ENCODE data around the gene CCDC197.

Gene CCDC197

DNA sequence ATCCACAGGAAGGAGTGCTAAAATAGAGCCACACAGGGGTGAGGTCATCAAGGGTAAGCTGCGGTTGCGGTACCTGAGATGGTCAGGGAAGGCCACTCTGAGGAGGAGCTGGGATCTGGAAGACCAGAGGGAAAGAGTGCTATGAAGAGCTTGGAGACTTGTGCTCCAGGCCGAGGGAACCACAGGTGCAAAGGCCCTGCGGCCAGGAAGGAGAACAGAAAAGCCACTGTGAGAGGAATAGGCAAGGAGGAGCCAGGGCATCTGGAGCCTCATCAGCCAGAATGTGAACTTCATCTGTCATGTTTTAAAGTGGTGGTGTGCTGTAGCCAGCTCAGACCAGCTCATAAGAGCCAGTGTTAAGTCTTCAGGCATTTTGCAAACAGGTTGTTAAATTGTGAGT, 5.5 kb upstream of the CCDC197 start:
- Histone ChIP-seq H3K36me3 (ENCODE audit: control insufficient read depth, insufficient read depth, low read length) (no peaks in the 10 kb centered on the region), H3K4me1 (ENCODE audit: control insufficient read depth, insufficient read depth, low read length, poor library complexity, severe bottlenecking) (no peaks in the 10 kb centered on the region), H3K4me3 (ENCODE audit: extremely low read depth, insufficient read depth, low read length, poor library complexity, severe bottlenecking) (no peak overlapping the region), H3K27ac (ENCODE audit: low read depth, low read length, severe bottlenecking) (no peak overlapping the region), H3K9me3 (ENCODE audit: control insufficient read depth, low read length) (no peaks in the 10 kb centered on the region)
- 91 to 95% methylated on average over 4 of the region's 4 CpGs for WGBS, 2 experiments (ENCODE audit: insufficient coverage in 2 of 2)

DNA sequence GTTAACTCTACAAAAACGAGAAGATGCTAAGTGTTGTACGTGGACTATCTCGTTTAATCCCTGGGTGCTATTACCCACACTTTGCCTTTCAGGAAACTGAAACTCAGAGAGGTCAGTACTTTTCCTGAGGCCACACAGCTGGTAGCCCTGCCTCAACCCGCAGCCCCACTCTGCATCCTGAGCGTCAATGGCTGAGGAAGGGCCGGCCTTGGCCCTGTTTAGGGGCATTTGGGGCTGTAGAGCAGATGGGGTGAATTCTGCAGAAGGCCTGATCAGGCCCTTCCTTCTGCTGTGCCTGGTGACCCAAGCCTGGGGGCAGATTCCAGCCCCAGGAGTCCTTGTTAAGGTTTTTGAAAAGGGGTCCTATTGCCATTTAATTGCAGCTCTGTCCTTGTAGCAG, 3.7 kb upstream of the CCDC197 start:
- no peak overlapping the region for H3K4me3 ChIP-seq (ENCODE audit: extremely low read depth, insufficient read depth, low read length, poor library complexity, severe bottlenecking)
- WGBS, 2 experiments (ENCODE audit: insufficient coverage in 2 of 2): 93% methylated on average over 2 to 6 of the region's 6 CpGs
- no peaks in the 10 kb centered on the region for H3K36me3 ChIP-seq (ENCODE audit: control insufficient read depth, insufficient read depth, low read length)
- H3K27ac ChIP-seq (ENCODE audit: low read depth, low read length, severe bottlenecking): no peak overlapping the region
- H3K4me1 ChIP-seq (ENCODE audit: control insufficient read depth, insufficient read depth, low read length, poor library complexity, severe bottlenecking): no peaks in the 10 kb centered on the region
- H3K9me3 ChIP-seq (ENCODE audit: control insufficient read depth, low read length): no peaks in the 10 kb centered on the region

GRCh38 chr14:93994919-93995682, 2.0 kb upstream of the CCDC197 start:
- H3K27ac ChIP-seq (ENCODE audit: low read depth, low read length, severe bottlenecking): no peak overlapping the region
- WGBS, 2 experiments (ENCODE audit: insufficient coverage in 2 of 2): 85 to 86% methylated on average over 11 to 12 of the region's 13 CpGs
- no peaks in the 10 kb centered on the region for H3K9me3 ChIP-seq (ENCODE audit: control insufficient read depth, low read length)

DNA sequence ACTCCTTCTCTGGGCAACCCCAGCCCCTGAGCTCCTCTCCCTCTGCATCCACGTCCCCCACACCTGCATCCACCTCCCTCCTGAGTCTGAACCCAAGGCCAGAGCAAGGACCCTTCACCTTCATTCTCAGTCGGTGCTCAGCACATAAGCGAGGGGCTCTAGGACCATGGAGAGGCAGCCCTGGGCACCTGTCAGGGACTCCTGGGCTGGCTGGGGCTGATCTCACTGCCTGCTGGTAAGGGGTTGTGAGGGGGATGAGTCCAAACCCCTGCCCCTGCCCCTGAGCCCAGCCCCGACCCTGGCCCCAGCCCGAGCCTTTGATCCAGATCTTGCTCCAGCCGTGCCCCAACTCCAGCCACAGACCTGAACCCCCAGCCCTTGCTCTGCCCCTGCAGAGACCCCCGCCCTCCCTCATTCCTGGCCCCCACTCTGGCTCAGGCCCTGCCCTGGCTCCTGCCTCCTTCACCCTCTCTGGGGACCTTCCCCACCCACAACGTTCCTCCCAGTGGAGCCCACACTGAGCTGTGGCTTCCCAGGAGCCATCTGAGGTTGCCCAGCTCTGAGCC, 888 bp upstream of the CCDC197 start:
- H3K4me3 ChIP-seq (ENCODE audit: extremely low read depth, insufficient read depth, low read length, poor library complexity, severe bottlenecking): no peak overlapping the region
- no peaks in the 10 kb centered on the region for H3K36me3 ChIP-seq (ENCODE audit: control insufficient read depth, insufficient read depth, low read length)
- H3K27ac ChIP-seq (ENCODE audit: low read depth, low read length, severe bottlenecking): no peak overlapping the region
- 69% methylated on average over 6 of the region's 8 CpGs; no CpG with 5 or more reads in 1 of the 2 experiments for WGBS, 2 experiments (ENCODE audit: insufficient coverage in 2 of 2)
- no peaks in the 10 kb centered on the region for H3K4me1 ChIP-seq (ENCODE audit: control insufficient read depth, insufficient read depth, low read length, poor library complexity, severe bottlenecking)
- H3K9me3 ChIP-seq (ENCODE audit: control insufficient read depth, low read length): no peaks in the 10 kb centered on the region

More at GRCh38 chr14:93994919-93995682, 2.0 kb upstream of the CCDC197 start:
- Histone ChIP-seq H3K4me1 (ENCODE audit: control insufficient read depth, insufficient read depth, low read length, poor library complexity, severe bottlenecking) (no peaks in the 10 kb centered on the region), H3K36me3 (ENCODE audit: control insufficient read depth, insufficient read depth, low read length) (no peaks in the 10 kb centered on the region), H3K4me3 (ENCODE audit: extremely low read depth, insufficient read depth, low read length, poor library complexity, severe bottlenecking) (no peak overlapping the region)

- Histone ChIP-seq H3K27ac (ENCODE audit: low read depth, low read length, severe bottlenecking) (no peak overlapping the region), H3K36me3 (ENCODE audit: control insufficient read depth, insufficient read depth, low read length) (no peaks in the 10 kb centered on the region), H3K4me3 (ENCODE audit: extremely low read depth, insufficient read depth, low read length, poor library complexity, severe bottlenecking) (no peak overlapping the region), H3K4me1 (ENCODE audit: control insufficient read depth, insufficient read depth, low read length, poor library complexity, severe bottlenecking) (no peaks in the 10 kb centered on the region), H3K9me3 (ENCODE audit: control insufficient read depth, low read length) (no peaks in the 10 kb centered on the region)
- 87 to 90% methylated on average over 14 of the region's 17 CpGs for WGBS, 2 experiments (ENCODE audit: insufficient coverage in 2 of 2)
These were observed 1.1 kb downstream of the CCDC197 start for GRCh38 chr14:93997916-93998870.

DNA sequence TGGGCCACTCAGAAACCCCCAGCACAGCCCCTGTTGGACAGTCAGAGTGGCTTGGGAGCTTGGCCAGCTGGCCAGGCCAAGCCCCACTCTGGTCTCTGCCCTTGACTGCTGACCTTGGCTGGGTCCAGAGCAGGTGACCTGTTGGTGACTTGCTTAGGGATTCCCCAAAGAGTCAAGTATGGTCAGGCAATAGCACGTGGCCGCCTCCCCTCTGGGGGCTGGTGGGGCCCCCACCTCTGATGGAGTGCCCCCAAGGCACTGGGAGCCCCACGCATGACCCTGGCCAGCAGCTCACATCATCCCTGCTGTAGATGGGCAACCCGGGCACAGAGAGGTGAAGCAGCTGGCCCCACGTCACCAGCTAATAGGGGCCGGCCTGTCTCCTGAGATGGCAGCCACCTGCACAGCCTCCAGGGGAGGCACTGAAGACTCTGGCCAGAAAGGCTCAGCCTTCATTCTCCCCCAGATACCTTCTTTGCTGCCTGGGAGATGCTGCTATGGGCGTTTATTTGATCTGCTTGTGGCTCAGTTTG, 1.8 kb downstream of the CCDC197 start:
- H3K27ac ChIP-seq (ENCODE audit: low read depth, low read length, severe bottlenecking): no peak overlapping the region
- H3K4me1 ChIP-seq (ENCODE audit: control insufficient read depth, insufficient read depth, low read length, poor library complexity, severe bottlenecking): no peaks in the 10 kb centered on the region
- WGBS, 2 experiments (ENCODE audit: insufficient coverage in 2 of 2): 91 to 96% methylated on average over 6 to 7 of the region's 7 CpGs
- H3K4me3 ChIP-seq (ENCODE audit: extremely low read depth, insufficient read depth, low read length, poor library complexity, severe bottlenecking): no peak overlapping the region
- no peaks in the 10 kb centered on the region for H3K36me3 ChIP-seq (ENCODE audit: control insufficient read depth, insufficient read depth, low read length)
- no peaks in the 10 kb centered on the region for H3K9me3 ChIP-seq (ENCODE audit: control insufficient read depth, low read length)

DNA sequence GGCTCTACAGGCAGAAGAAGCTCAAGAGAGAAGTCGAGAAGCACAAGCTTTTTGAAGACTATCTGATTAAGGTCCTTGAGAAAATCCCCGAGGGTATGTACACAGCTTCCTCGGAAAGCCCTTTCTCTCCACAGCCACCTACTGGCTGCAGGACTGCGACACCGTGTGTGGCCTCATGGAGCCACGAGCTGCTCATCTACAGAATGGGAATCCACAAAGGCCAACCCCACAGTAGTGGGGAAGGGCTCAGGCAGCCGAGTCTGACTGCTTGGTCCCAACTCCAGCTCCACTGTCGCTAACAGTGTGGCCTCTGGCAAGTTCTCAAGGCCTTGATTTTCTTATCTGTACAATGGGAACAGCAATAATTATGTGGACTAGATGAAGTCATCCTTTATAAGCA, 2.5 kb downstream of the CCDC197 start:
- Histone ChIP-seq H3K27ac (ENCODE audit: low read depth, low read length, severe bottlenecking) (no peak overlapping the region), H3K9me3 (ENCODE audit: control insufficient read depth, low read length) (no peaks in the 10 kb centered on the region), H3K4me3 (ENCODE audit: extremely low read depth, insufficient read depth, low read length, poor library complexity, severe bottlenecking) (no peak overlapping the region), H3K4me1 (ENCODE audit: control insufficient read depth, insufficient read depth, low read length, poor library complexity, severe bottlenecking) (no peaks in the 10 kb centered on the region), H3K36me3 (ENCODE audit: control insufficient read depth, insufficient read depth, low read length) (no peaks in the 10 kb centered on the region)
- 69 to 77% methylated on average over 7 of the region's 8 CpGs for WGBS, 2 experiments (ENCODE audit: insufficient coverage in 2 of 2)

DNA sequence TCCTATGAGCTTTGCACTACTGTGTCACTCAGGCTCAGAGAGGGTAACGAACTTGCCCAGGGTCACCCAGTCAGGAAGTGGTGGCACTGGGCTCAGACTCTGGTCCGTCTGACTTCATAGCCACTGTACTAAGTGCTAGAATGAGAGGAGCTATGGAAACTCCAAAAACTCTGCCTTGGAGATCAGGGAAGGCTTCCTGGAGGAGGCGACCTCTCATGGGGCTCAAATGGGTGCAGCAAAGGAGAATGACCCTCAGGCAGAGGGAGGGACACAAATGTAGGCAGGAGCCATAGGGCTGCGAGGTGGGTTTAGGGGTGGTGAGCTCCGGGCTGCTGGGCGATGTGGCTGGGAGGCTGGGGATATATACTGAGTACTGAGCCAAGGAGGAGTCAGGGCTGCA, 3.2 kb downstream of the CCDC197 start:
- no peak overlapping the region for H3K4me3 ChIP-seq (ENCODE audit: extremely low read depth, insufficient read depth, low read length, poor library complexity, severe bottlenecking)
- H3K4me1 ChIP-seq (ENCODE audit: control insufficient read depth, insufficient read depth, low read length, poor library complexity, severe bottlenecking): no peaks in the 10 kb centered on the region
- H3K27ac ChIP-seq (ENCODE audit: low read depth, low read length, severe bottlenecking): no peak overlapping the region
- H3K9me3 ChIP-seq (ENCODE audit: control insufficient read depth, low read length): no peaks in the 10 kb centered on the region
- no peaks in the 10 kb centered on the region for H3K36me3 ChIP-seq (ENCODE audit: control insufficient read depth, insufficient read depth, low read length)
- 85 to 87% methylated on average over 4 to 6 of the region's 6 CpGs for WGBS, 2 experiments (ENCODE audit: insufficient coverage in 2 of 2)

GRCh38 chr14:94001016-94001415, 3.9 kb downstream of the CCDC197 start:
- Histone ChIP-seq H3K36me3 (ENCODE audit: control insufficient read depth, insufficient read depth, low read length) (no peaks in the 10 kb centered on the region), H3K27ac (ENCODE audit: low read depth, low read length, severe bottlenecking) (no peak overlapping the region), H3K9me3 (ENCODE audit: control insufficient read depth, low read length) (no peaks in the 10 kb centered on the region), H3K4me3 (ENCODE audit: extremely low read depth, insufficient read depth, low read length, poor library complexity, severe bottlenecking) (no peak overlapping the region), H3K4me1 (ENCODE audit: control insufficient read depth, insufficient read depth, low read length, poor library complexity, severe bottlenecking) (no peaks in the 10 kb centered on the region)
- WGBS, 2 experiments (ENCODE audit: insufficient coverage in 2 of 2): 90 to 92% methylated on average over 13 of the region's 13 CpGs

DNA sequence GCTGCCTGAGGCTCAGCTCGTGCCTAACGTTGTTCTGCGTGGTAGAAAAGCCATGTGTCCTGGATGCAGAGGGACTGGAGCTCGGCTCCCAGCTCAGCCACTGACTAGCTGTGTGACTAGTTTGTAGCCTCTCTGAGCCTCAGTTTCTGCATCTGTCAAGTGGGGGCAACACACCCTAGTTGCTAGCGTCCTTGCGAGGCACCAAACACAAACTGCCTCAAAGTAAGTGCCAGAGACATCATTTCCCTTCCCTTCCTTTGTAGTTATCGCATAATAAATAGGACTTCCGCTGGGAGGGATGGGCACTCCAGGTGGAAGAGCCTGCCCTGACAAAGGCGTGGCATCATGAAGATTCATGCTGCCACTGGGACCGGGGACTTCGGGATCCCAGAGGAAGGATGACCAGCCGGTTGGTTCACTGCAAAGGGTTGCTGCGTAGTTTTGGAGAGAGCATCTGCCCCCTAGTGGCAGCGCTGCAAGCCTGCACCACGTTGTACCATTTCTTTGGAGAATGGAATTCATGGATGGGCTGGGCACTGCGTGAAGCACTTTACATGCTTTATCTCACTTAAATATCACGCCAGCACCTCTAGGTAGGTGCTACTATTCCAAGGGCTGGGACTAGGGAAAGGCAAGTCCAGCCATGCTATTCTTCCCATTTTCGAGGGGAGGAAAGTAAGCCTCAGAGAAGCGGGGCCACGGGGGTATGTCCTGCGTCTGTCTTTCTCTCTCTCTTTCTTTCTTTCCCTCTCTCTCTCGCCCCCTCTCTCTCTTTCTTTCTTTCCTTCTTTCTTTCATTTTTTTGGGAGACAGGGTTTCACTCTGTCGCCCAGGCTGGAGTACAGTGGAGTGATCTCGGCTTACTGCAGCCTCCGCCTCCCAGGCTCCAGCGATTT, 4.6 kb downstream of the CCDC197 start:
- H3K36me3 ChIP-seq (ENCODE audit: control insufficient read depth, insufficient read depth, low read length): no peaks in the 10 kb centered on the region
- 43 to 55% methylated on average over 19 to 20 of the region's 26 CpGs for WGBS, 2 experiments (ENCODE audit: insufficient coverage in 2 of 2)
- H3K27ac ChIP-seq (ENCODE audit: low read depth, low read length, severe bottlenecking): no peak overlapping the region
- no peaks in the 10 kb centered on the region for H3K9me3 ChIP-seq (ENCODE audit: control insufficient read depth, low read length)
- H3K4me1 ChIP-seq (ENCODE audit: control insufficient read depth, insufficient read depth, low read length, poor library complexity, severe bottlenecking): no peaks in the 10 kb centered on the region
- no peak overlapping the region for H3K4me3 ChIP-seq (ENCODE audit: extremely low read depth, insufficient read depth, low read length, poor library complexity, severe bottlenecking)

Measured in mesodermal cell (in vitro differentiated cells).